HG03432 (cell line): ENCODE data around the gene FNDC5.

Experiments used
- ATAC-seq: cut with Tn5 transposase; IDR thresholded peaks from one replicate; pipeline ENCODE4 v1.9.1; 2021; ENCODE audit warnings: mild to moderate bottlenecking, moderate library complexity; ENCODE audit not compliant: unreplicated experiment

Gene FNDC5

GRCh38 chr1:32817159-32817814, 53.4 kb downstream of the FNDC5 start, which contains the start of the genes S100PBP and YARS1:
Gene S100PBP, plus strand, starts transcription at chr1:32817653. Its CDS starts 8,447 bp downstream, at chr1:32826100.
Gene YARS1, minus strand, starts transcription at chr1:32817358. Its CDS starts 114 bp downstream, at chr1:32817244.
- peak; percentile 86 for ATAC-seq

- ATAC-seq, result no peak
Observed at GRCh38 chr1:32816676-32817158, 54.0 kb downstream of the FNDC5 start.

DNA sequence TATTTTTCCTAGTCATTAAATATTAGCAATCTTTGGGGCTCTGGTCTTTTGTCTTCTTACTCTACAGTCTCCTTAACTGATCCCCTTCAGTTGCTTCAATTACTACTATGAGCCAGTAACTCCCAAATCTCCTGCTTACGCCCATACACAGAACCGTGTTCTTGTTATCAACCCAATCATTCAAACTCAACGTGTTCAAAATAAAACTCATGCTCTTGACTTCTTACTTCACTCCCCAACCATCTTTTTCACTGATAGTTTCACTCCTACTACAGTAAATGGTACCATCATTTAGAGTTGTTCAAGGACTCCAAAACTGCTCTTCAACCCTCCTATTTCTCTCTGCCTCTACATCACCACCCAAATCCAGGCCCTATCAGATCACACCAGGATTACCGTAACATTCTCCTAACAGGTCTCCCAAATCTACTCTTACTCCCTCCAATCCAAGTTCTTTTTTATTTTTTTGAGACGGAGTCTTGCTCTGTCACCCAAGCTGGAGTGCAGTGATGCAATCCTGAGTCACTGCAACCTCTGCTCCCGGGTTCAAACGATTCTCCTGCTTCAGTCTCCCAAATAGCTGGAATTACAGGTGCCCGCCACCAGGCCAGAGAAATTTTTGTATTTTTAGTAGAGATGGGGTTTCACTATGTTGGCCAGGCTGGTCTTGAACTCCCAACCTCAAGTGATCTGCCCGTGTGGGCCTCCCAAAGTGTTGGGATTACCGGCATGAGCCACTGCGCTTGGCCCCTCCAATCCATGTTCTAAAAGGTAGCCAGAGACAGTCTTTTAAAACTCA, 56.6 kb downstream of the FNDC5 start:
- ATAC-seq, result no peak
